GM06990 (cell line): ENCODE results near the gene RAB40C.

ENCODE experiments used
- DNase-seq: peaks from one replicate; pipeline ENCODE4 v3.0.0-alpha.2; 2011; ENCODE audit not compliant: insufficient read length; ENCODE audit errors: extremely low read depth
- H3K27me3 ChIP-seq: replicated peaks from 2 replicates; pipeline ENCODE4 v1.6.0; 2011; ENCODE audit warnings: low read length; ENCODE audit not compliant: control insufficient read depth, insufficient read depth
- H3K36me3 ChIP-seq: 2 replicates; pipeline ENCODE4 v1.5.1; 2011; ENCODE audit warnings: low read length; ENCODE audit not compliant: control insufficient read depth, insufficient read depth
- H3K4me3 ChIP-seq: replicated peaks from 2 replicates; pipeline ENCODE4 v1.5.1; 2011; ENCODE audit warnings: low read depth, mild to moderate bottlenecking, control low read depth, low read length
- TF ChIP-seq, protein P1 (sequence below): IDR thresholded peaks from 2 replicates; pipeline ENCODE4 v1.5.1; 2011; ENCODE audit warnings: low read length, control low read depth, mild to moderate bottlenecking, inconsistent platforms; ENCODE audit not compliant: insufficient read depth, poor library complexity, severe bottlenecking

The RAB40C gene

GRCh38 chr16:600781-601180 is 10.9 kb downstream of the RAB40C start:
- no peak for DNase-seq
- no peak overlapping the region for H3K4me3 ChIP-seq
- TF ChIP-seq, protein P1, sequence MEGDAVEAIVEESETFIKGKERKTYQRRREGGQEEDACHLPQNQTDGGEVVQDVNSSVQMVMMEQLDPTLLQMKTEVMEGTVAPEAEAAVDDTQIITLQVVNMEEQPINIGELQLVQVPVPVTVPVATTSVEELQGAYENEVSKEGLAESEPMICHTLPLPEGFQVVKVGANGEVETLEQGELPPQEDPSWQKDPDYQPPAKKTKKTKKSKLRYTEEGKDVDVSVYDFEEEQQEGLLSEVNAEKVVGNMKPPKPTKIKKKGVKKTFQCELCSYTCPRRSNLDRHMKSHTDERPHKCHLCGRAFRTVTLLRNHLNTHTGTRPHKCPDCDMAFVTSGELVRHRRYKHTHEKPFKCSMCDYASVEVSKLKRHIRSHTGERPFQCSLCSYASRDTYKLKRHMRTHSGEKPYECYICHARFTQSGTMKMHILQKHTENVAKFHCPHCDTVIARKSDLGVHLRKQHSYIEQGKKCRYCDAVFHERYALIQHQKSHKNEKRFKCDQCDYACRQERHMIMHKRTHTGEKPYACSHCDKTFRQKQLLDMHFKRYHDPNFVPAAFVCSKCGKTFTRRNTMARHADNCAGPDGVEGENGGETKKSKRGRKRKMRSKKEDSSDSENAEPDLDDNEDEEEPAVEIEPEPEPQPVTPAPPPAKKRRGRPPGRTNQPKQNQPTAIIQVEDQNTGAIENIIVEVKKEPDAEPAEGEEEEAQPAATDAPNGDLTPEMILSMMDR: peak; percentile 21
- no peaks in the 10 kb centered on the region for H3K27me3 ChIP-seq
- peaks cover 1% of the 10 kb centered on the region for H3K36me3 ChIP-seq

DNA sequence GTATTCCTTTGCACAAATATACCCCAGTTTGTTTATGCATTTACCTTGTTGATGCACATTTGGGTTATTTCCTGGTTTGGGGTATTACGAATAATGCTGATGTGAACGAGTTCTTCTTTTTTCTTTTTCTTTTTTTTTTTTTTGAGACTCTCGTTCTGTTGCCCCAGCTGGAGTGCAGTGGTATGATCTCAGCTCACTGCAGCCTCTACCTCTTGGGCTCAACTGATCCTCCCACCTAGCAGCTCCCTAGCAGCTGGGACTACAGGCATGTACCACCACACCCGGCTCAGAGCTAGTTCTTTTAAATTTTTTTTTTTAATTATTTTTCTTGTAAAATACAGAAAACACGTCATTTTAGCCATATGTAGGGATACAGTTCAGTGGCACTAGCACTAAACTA is 14.1 kb downstream of the RAB40C start:
- TF ChIP-seq, protein P1: no peak
- no peak for DNase-seq
- peaks cover under 1% of the 10 kb centered on the region; the same call in 1 of the 2 replicates for H3K36me3 ChIP-seq
- no peaks in the 10 kb centered on the region for H3K27me3 ChIP-seq
- no peak overlapping the region for H3K4me3 ChIP-seq

DNA sequence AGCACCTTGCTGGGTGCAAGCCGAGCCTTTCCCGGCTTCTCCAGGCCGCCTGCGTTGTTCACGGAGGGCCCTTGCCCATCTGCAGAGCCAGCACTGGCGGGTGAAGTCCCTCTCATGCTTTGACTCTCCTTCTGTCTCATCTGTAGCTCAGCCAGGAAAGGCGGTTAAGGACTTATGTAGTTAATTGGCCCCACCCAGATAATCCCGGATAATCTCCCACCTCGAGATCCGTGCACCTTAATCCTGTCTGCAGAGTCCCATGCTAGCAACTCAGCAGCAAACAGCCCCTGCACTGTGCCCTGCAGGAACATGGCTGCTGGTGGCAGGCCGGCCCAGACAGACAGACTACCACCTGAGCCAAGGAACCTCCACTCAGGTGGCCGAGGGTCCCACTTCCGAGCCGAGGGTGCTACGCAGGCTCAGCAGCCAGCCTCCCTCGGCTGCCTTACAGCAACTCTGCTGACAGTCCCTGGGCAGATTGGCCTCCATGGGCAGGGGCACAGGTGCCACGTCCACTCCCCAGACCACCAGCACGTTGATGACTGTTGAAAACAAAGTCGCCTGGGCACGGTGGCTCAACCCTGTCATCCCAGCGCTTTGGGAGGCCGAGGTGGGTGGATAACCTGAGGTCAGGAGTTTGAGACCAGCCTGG is 16.9 kb downstream of the RAB40C start:
- DNase-seq: no peak
- H3K4me3 ChIP-seq: no peak overlapping the region
- no peaks in the 10 kb centered on the region; the same call in 1 of the 2 replicates for H3K36me3 ChIP-seq
- TF ChIP-seq, protein P1: no peak
- no peaks in the 10 kb centered on the region for H3K27me3 ChIP-seq

DNA sequence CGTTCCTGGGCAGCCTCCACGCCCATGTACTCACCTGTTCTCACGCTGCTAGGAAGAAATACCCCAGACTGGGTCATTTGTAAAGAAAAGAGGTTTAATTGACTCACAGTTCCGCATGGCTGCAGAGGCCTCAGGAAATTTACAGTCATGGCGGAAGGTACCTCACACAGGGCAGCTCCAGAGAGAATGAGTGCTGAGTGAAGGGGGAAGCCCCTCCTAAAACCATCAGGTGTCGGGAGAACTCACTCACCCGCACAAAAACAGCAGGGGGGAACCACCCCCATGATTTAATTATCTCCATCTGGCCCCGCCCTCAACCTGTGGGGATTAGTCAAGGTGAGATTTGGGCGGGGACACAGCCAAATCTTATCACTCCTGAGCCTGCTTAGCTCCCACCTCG is 18.2 kb downstream of the RAB40C start:
- TF ChIP-seq, protein P1: no peak
- DNase-seq: no peak
- H3K27me3 ChIP-seq: no peaks in the 10 kb centered on the region
- no peak overlapping the region for H3K4me3 ChIP-seq
- H3K36me3 ChIP-seq: no peaks in the 10 kb centered on the region; the same call in 1 of the 2 replicates

DNA sequence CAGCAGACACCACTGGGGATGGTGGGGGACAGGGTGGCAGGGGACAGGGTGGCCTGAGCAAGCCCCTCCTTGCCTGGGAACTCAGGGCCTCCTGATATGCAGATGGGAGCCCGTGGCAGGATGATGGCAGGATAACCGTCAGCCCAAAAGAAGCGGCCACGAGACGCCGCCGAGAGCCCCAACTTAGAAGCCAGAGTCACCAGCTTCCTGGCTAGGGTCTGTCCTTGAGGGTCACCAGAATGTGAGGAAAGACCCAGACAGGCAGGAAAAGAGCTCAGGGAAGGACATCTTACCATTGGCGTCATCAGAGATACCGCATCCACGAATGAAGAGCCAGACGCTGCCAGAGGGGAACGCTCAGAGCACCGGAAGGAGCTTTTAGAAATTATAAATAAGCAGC is 19.4 kb downstream of the RAB40C start:
- H3K36me3 ChIP-seq: no peaks in the 10 kb centered on the region; the same call in 1 of the 2 replicates
- TF ChIP-seq, protein P1: no peak
- H3K27me3 ChIP-seq: no peaks in the 10 kb centered on the region
- H3K4me3 ChIP-seq: no peak overlapping the region
- DNase-seq: no peak

DNA sequence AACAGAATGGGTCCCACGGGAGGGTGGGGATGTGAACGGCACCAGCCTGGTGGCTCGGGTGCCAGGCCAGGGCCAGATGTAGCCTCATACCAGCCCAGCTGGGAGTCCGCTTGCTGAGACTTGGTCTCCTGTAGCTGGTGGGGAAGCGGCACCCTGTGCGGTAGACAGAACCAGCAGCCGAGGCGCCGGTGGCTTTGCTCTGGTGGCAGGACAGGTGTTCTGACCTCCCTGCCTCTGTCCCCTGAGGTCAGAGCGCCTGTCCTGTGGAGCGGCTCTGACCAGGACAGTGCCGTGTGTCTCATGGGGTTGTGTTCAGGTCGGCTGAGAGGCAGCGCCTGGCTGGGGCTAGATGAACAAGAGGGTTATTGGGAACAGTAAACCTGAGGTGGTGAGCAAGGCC is 20.1 kb downstream of the RAB40C start:
- Histone ChIP-seq H3K4me3 (no peak overlapping the region), H3K36me3 (no peaks in the 10 kb centered on the region; the same call in 1 of the 2 replicates), H3K27me3 (no peaks in the 10 kb centered on the region)
- no peak for DNase-seq
- TF ChIP-seq, protein P1: no peak
